ENCODE results near the gene OR56A1.

The OR56A1 gene

GRCh38 chr11:5989203-5989602 is 41.4 kb downstream of the OR56A1 start:
- no peak for DNase-seq (ENCODE audit: low read depth)

- DNase-seq (ENCODE audit: low read depth): no peak
Observed at GRCh38 chr11:5986885-5987284, 43.7 kb downstream of the OR56A1 start, which contains the start of gene OR52L1. Gene OR52L1 (minus strand): TSS chr11:5986985. CDS start chr11:5986930, 55 bp downstream.

GRCh38 chr11:5983443-5983842 is 47.1 kb downstream of the OR56A1 start:
- DNase-seq (ENCODE audit: low read depth): no peak

- DNase-seq (ENCODE audit: low read depth): no peak
Observed at GRCh38 chr11:5973530-5973929, 57.0 kb downstream of the OR56A1 start.
